Sigmoid colon (tissue), 4 donors: Measurements from ENCODE around the gene CCDC137.

Experiments used
- POLR2A ChIP-seq, 2 donors: fragments of 450-650 bp; IDR thresholded peaks; one replicate each; pipeline ENCODE4 v1.6.1; 2016; ENCODE audit warnings: antibody characterized with exemption in 2 of 2, mild to moderate bottlenecking in 2 of 2, moderate library complexity in 2 of 2
- POLR2AphosphoS5 ChIP-seq, 4 donors: sonication (generic); formaldehyde crosslinking; IDR thresholded peaks; one replicate each; pipeline ENCODE4 v1.6.1; 2017; ENCODE audit warnings: antibody characterized with exemption in 4 of 4
- TF ChIP-seq, protein P1 (sequence below), 4 experiments: fragments of 450-650 bp in 3 of 4; fragments of 200-600 bp in 1 of 4; IDR thresholded peaks; one replicate each; pipeline ENCODE4 v1.5.1; 2016 to 2019; ENCODE audit warnings: antibody characterized with exemption in 4 of 4, mild to moderate bottlenecking in 3 of 4, moderate library complexity in 2 of 4

- TF ChIP-seq POLR2A (IDR thresholded peaks at IDR 0.05) (no peak), POLR2AphosphoS5 (IDR thresholded peaks at IDR 0.05) (no peak)
- TF ChIP-seq, protein P1, sequence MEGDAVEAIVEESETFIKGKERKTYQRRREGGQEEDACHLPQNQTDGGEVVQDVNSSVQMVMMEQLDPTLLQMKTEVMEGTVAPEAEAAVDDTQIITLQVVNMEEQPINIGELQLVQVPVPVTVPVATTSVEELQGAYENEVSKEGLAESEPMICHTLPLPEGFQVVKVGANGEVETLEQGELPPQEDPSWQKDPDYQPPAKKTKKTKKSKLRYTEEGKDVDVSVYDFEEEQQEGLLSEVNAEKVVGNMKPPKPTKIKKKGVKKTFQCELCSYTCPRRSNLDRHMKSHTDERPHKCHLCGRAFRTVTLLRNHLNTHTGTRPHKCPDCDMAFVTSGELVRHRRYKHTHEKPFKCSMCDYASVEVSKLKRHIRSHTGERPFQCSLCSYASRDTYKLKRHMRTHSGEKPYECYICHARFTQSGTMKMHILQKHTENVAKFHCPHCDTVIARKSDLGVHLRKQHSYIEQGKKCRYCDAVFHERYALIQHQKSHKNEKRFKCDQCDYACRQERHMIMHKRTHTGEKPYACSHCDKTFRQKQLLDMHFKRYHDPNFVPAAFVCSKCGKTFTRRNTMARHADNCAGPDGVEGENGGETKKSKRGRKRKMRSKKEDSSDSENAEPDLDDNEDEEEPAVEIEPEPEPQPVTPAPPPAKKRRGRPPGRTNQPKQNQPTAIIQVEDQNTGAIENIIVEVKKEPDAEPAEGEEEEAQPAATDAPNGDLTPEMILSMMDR (IDR thresholded peaks at IDR 0.05), result no peak
Measured at GRCh38 chr17:81707725-81708646, 41.4 kb downstream of the CCDC137 start.
